Keratinocyte (primary cell): Measurements from ENCODE around the gene JMJD1C. TPM values are rescaled to one million over a fixed set of nuclear protein-coding genes. Genes with fewer than 3 reads are reported as not detected.

Source experiments
- DNase-seq: peaks from one replicate; pipeline ENCODE4 v3.0.0-alpha.2; 2011; ENCODE audit warnings: low read depth, missing footprints, low spot score
- FAIRE-seq: peaks from 2 replicates; lab custom pipeline; 2011; peaks lifted over from hg19 to GRCh38; lab: Jason Lieb, UNC
- H2AFZ ChIP-seq: 2 replicates; pipeline ENCODE4 v1.6.0; 2012; ENCODE audit warnings: low read length, control low read depth, inconsistent platforms; ENCODE audit not compliant: control insufficient read depth
- H3K27ac ChIP-seq: 2 replicates; pipeline ENCODE4 v1.5.1; 2011; ENCODE audit warnings: low read length; ENCODE audit not compliant: control insufficient read depth, insufficient read depth
- H3K27me3 ChIP-seq: 3 replicates; pipeline ENCODE4 v1.6.0; 2011; ENCODE audit warnings: low read length; ENCODE audit not compliant: control insufficient read depth, insufficient read depth; ENCODE audit errors: extremely low read depth
- H3K36me3 ChIP-seq, 2 experiments: 2 replicates in 1 of 2; 3 replicates in 1 of 2; pipeline ENCODE4 v1.5.1; 2011; ENCODE audit warnings: low read length in 2 of 2, mild to moderate bottlenecking in 1 of 2; ENCODE audit not compliant: control insufficient read depth in 2 of 2, insufficient read depth in 2 of 2; ENCODE audit errors: extremely low read depth in 1 of 2
- H3K4me1 ChIP-seq: 3 replicates; pipeline ENCODE4 v1.5.1; 2011; ENCODE audit warnings: low read length; ENCODE audit not compliant: control insufficient read depth, insufficient read depth; ENCODE audit errors: extremely low read depth
- H3K4me2 ChIP-seq: 3 replicates; pipeline ENCODE4 v1.6.0; 2011; ENCODE audit warnings: low read depth, low read length; ENCODE audit not compliant: control insufficient read depth, insufficient read depth; ENCODE audit errors: extremely low read depth
- H3K4me3 ChIP-seq, 3 experiments: fragments of 200-600 bp in 1 of 3; sonication (generic) in 1 of 3; 2 replicates in 2 of 3; 3 replicates in 1 of 3; pipeline ENCODE4 v1.5.1; 2011 to 2016; ENCODE audit warnings: low read length in 3 of 3, mild to moderate bottlenecking in 3 of 3, control low read depth in 2 of 3, inconsistent platforms in 1 of 3, low read depth in 1 of 3, mixed read lengths in 1 of 3, mixed run types in 1 of 3, moderate library complexity in 1 of 3; ENCODE audit not compliant: control insufficient read depth in 2 of 3, insufficient read depth in 2 of 3; ENCODE audit errors: extremely low read depth in 1 of 3
- H3K79me2 ChIP-seq: 2 replicates; pipeline ENCODE4 v1.6.0; 2012; ENCODE audit warnings: low read length; ENCODE audit not compliant: control insufficient read depth, insufficient read depth
- H3K9ac ChIP-seq: 3 replicates; pipeline ENCODE4 v1.6.0; 2011; ENCODE audit warnings: low read length; ENCODE audit not compliant: control insufficient read depth, insufficient read depth; ENCODE audit errors: extremely low read depth
- H3K9me1 ChIP-seq: 3 replicates; pipeline ENCODE4 v1.6.0; 2011; ENCODE audit warnings: low read length; ENCODE audit not compliant: control insufficient read depth, insufficient read depth; ENCODE audit errors: extremely low read depth
- H3K9me3 ChIP-seq: 2 replicates; pipeline ENCODE4 v1.5.1; 2012; ENCODE audit warnings: low read depth, low read length; ENCODE audit not compliant: control insufficient read depth
- H4K20me1 ChIP-seq: 3 replicates; pipeline ENCODE4 v1.6.0; 2011; ENCODE audit warnings: low read length; ENCODE audit not compliant: control insufficient read depth, insufficient read depth; ENCODE audit errors: extremely low read depth
- CTCF ChIP-seq, 3 experiments: IDR thresholded peaks in 1 of 3; conservative IDR thresholded peaks in 1 of 3; optimal IDR thresholded peaks in 1 of 3; 2 replicates in 2 of 3; 3 replicates in 1 of 3; pipeline versions ENCODE3 to v1.5.1; 2011; ENCODE audit warnings: low read length in 3 of 3, mild to moderate bottlenecking in 3 of 3, moderate library complexity in 2 of 3, control low read depth in 1 of 3, inconsistent platforms in 1 of 3; ENCODE audit not compliant: insufficient read depth in 2 of 3; ENCODE audit errors: extremely low read depth in 1 of 3
- EZH2 ChIP-seq: IDR thresholded peaks from one replicate; pipeline ENCODE4 v1.6.1; 2012; ENCODE audit warnings: inconsistent platforms, mild to moderate bottlenecking, low read length, moderate library complexity
- dilution Hi-C: fragments of 300-500 bp; cut with MboI; formaldehyde crosslinking; loops from one replicate; pipeline ENCODE4 v1.7.0; 2020; ENCODE audit warnings: low sequenced_read_pairs; ENCODE audit not compliant: extremely low pct_ligation_motif_present
- polyA plus RNA-seq, 5 experiments: library from polyadenylated mRNA; depleted of rRNA in 3 of 5; stranded (reverse) in 3 of 5; stranded (forward) in 1 of 5; unstranded in 1 of 5; fragments of >200 nt; gene quantifications; 1 replicate in 1 of 5; 2 replicates in 3 of 5; 3 replicates in 1 of 5; pipeline versions ENCODE4 v1.2.1 to v1.2.3, GENCODE V29; 2011 to 2012; ENCODE audit warnings: missing spikeins in 2 of 5, low read depth in 1 of 5, low replicate concordance in 1 of 5

JMJD1C gene
- polyA plus RNA-seq, 1 donor (not counting 4 experiments of a cell fraction or from before 2014, with no cell fraction given), result 38.2 TPM

GRCh38 chr10:63199716-63200115 is 266.1 kb downstream of the JMJD1C start:
- no peak for FAIRE-seq

GRCh38 chr10:63197344-63198092 is 268.3 kb downstream of the JMJD1C start:
- DNase-seq, result no peak
- Histone ChIP-seq H3K27me3 (no peaks in the 10 kb centered on the region), H3K4me1 (no peaks in the 10 kb centered on the region), H2AFZ (no peak overlapping the region), H3K4me3 (no peak overlapping the region), H3K4me2 (no peak overlapping the region), H3K9ac (no peak overlapping the region), H3K9me1 (no peaks in the 10 kb centered on the region), H3K36me3 (peaks cover 12 to 16% of the 10 kb centered on the region in 2 experiments), H3K27ac (no peak overlapping the region), H3K79me2 (peaks cover 2% of the 10 kb centered on the region), H4K20me1 (no peaks in the 10 kb centered on the region), H3K9me3 (no peaks in the 10 kb centered on the region)
- TF ChIP-seq CTCF (optimal IDR thresholded peaks at IDR 0.05 in 1 of 3, IDR thresholded peaks at IDR 0.05 in 1 of 3, conservative IDR thresholded peaks at IDR 0.05 in 1 of 3; ENCODE audit: extremely low read depth in 1 of 3, insufficient read depth in 2 of 3, low read length in 3 of 3), result no peak
- no peak for TF ChIP-seq EZH2
- dilution Hi-C loops, result no loop called here
- FAIRE-seq, result no peak

More at GRCh38 chr10:63199716-63200115, 266.1 kb downstream of the JMJD1C start:
- Histone ChIP-seq H3K79me2 (peaks cover 5% of the 10 kb centered on the region), H3K9me3 (no peaks in the 10 kb centered on the region), H2AFZ (no peak overlapping the region), H3K4me1 (no peaks in the 10 kb centered on the region), H3K4me2 (no peak overlapping the region), H3K4me3 (no peak overlapping the region), H4K20me1 (no peaks in the 10 kb centered on the region), H3K9ac (no peak overlapping the region), H3K36me3 (peaks cover 11 to 12% of the 10 kb centered on the region in 2 experiments), H3K27ac (no peak overlapping the region), H3K9me1 (no peaks in the 10 kb centered on the region), H3K27me3 (no peaks in the 10 kb centered on the region)
- TF ChIP-seq CTCF (optimal IDR thresholded peaks at IDR 0.05 in 1 of 3, IDR thresholded peaks at IDR 0.05 in 1 of 3, conservative IDR thresholded peaks at IDR 0.05 in 1 of 3; ENCODE audit: extremely low read depth in 1 of 3, insufficient read depth in 2 of 3, low read length in 3 of 3), result no peak
- dilution Hi-C loops, result no loop called here
- DNase-seq, result no peak
